ENCODE results near the gene SUDS3. TPM values are rescaled to one million over a fixed set of nuclear protein-coding genes. Genes with fewer than 3 reads are reported as not detected.

Gene SUDS3
- total and polyA plus RNA-seq, 10 of the 15 experiments (the other 5 are each of a cell fraction or from before 2014, with no cell fraction given), result 5.2 to 42.8 (median 21.7) TPM

DNA sequence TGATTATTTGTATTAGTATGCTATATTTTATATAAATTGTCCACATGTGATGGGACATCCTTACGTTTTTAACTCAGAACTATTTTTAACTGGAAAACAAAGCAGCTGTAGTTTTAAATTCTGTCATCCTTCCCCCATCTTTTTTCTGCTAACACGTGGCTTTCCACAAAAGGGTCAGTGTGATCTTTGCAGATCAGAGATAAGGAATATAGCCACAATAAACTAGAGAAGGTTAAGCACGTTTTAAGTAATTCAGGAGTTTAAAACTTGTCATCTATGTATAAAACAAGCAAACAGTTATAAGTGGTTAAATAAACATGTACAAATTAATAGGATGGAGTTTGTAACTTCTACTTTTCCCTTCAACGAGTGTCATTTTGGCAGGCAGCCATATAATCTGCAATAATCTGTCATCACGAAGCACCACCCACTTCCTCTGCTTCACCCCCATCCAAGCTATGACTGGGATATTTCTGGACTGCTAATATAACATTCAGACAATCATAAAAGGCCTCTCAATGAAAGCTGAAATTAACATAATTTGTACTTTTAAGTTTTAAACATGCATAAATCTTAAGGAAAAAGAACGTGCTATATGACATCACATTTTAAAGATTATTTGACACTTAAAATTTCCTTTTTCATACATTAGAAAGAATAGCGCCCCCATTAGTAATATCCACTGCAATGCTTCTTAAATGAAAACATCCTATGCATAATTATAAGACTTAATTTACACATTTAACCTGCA is 18.9 kb upstream of the SUDS3 start (continued):
- TF ChIP-seq, protein P1, sequence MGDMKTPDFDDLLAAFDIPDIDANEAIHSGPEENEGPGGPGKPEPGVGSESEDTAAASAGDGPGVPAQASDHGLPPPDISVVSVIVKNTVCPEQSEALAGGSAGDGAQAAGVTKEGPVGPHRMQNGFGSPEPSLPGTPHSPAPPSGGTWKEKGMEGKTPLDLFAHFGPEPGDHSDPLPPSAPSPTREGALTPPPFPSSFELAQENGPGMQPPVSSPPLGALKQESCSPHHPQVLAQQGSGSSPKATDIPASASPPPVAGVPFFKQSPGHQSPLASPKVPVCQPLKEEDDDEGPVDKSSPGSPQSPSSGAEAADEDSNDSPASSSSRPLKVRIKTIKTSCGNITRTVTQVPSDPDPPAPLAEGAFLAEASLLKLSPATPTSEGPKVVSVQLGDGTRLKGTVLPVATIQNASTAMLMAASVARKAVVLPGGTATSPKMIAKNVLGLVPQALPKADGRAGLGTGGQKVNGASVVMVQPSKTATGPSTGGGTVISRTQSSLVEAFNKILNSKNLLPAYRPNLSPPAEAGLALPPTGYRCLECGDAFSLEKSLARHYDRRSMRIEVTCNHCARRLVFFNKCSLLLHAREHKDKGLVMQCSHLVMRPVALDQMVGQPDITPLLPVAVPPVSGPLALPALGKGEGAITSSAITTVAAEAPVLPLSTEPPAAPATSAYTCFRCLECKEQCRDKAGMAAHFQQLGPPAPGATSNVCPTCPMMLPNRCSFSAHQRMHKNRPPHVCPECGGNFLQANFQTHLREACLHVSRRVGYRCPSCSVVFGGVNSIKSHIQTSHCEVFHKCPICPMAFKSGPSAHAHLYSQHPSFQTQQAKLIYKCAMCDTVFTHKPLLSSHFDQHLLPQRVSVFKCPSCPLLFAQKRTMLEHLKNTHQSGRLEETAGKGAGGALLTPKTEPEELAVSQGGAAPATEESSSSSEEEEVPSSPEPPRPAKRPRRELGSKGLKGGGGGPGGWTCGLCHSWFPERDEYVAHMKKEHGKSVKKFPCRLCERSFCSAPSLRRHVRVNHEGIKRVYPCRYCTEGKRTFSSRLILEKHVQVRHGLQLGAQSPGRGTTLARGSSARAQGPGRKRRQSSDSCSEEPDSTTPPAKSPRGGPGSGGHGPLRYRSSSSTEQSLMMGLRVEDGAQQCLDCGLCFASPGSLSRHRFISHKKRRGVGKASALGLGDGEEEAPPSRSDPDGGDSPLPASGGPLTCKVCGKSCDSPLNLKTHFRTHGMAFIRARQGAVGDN (IDR thresholded peaks at IDR 0.05), result peak; percentile 56; the same call in 1 of the 2 replicates
- TF ChIP-seq GATAD2B (conservative IDR thresholded peaks at IDR 0.05; ENCODE audit: low read depth), result no peak
- TF ChIP-seq, protein P2, sequence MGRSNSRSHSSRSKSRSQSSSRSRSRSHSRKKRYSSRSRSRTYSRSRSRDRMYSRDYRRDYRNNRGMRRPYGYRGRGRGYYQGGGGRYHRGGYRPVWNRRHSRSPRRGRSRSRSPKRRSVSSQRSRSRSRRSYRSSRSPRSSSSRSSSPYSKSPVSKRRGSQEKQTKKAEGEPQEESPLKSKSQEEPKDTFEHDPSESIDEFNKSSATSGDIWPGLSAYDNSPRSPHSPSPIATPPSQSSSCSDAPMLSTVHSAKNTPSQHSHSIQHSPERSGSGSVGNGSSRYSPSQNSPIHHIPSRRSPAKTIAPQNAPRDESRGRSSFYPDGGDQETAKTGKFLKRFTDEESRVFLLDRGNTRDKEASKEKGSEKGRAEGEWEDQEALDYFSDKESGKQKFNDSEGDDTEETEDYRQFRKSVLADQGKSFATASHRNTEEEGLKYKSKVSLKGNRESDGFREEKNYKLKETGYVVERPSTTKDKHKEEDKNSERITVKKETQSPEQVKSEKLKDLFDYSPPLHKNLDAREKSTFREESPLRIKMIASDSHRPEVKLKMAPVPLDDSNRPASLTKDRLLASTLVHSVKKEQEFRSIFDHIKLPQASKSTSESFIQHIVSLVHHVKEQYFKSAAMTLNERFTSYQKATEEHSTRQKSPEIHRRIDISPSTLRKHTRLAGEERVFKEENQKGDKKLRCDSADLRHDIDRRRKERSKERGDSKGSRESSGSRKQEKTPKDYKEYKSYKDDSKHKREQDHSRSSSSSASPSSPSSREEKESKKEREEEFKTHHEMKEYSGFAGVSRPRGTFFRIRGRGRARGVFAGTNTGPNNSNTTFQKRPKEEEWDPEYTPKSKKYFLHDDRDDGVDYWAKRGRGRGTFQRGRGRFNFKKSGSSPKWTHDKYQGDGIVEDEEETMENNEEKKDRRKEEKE (IDR thresholded peaks at IDR 0.05), result no peak
- no peak for TF ChIP-seq NFYA (IDR thresholded peaks at IDR 0.05; ENCODE audit: borderline replicate concordance, low read depth, low read length)
- TF ChIP-seq POLR2AphosphoS2 (IDR thresholded peaks at IDR 0.05; ENCODE audit: low read depth, low read length), result no peak
- 0 out of 2 replicates have a peak, but pooled peaks have one; percentile 21 for TF ChIP-seq MTA2 (IDR thresholded peaks at IDR 0.05; ENCODE audit: low read depth)
- TF ChIP-seq, protein P3, sequence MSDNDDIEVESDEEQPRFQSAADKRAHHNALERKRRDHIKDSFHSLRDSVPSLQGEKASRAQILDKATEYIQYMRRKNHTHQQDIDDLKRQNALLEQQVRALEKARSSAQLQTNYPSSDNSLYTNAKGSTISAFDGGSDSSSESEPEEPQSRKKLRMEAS (IDR thresholded peaks at IDR 0.05; ENCODE audit: low read depth, low read length), result peak; percentile 84; the same call in 1 of the 2 replicates
- TF ChIP-seq EED (IDR thresholded peaks at IDR 0.05; ENCODE audit: low read depth), result no peak
- TF ChIP-seq, protein P4, sequence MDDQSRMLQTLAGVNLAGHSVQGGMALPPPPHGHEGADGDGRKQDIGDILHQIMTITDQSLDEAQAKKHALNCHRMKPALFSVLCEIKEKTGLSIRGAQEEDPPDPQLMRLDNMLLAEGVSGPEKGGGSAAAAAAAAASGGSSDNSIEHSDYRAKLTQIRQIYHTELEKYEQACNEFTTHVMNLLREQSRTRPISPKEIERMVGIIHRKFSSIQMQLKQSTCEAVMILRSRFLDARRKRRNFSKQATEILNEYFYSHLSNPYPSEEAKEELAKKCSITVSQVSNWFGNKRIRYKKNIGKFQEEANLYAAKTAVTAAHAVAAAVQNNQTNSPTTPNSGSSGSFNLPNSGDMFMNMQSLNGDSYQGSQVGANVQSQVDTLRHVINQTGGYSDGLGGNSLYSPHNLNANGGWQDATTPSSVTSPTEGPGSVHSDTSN (IDR thresholded peaks at IDR 0.05; ENCODE audit: insufficient replicate concordance, low read depth, low read length), result no peak
- TF ChIP-seq SMAD1 (IDR thresholded peaks at IDR 0.05; ENCODE audit: low read depth, partially characterized antibody), result peak; percentile 98
- no peak for TF ChIP-seq ASH2L (IDR thresholded peaks at IDR 0.05; ENCODE audit: borderline replicate concordance, low read depth)
- TF ChIP-seq EP300 (IDR thresholded peaks at IDR 0.05; ENCODE audit: borderline replicate concordance in 1 of 2, control insufficient read depth in 1 of 2, low read depth in 2 of 2, low read length in 2 of 2), result no peak
- TF ChIP-seq, protein P5, sequence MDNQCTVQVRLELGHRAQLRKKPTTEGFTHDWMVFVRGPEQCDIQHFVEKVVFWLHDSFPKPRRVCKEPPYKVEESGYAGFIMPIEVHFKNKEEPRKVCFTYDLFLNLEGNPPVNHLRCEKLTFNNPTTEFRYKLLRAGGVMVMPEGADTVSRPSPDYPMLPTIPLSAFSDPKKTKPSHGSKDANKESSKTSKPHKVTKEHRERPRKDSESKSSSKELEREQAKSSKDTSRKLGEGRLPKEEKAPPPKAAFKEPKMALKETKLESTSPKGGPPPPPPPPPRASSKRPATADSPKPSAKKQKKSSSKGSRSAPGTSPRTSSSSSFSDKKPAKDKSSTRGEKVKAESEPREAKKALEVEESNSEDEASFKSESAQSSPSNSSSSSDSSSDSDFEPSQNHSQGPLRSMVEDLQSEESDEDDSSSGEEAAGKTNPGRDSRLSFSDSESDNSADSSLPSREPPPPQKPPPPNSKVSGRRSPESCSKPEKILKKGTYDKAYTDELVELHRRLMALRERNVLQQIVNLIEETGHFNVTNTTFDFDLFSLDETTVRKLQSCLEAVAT (IDR thresholded peaks at IDR 0.05), result no peak
- 0 out of 3 replicates have a peak, but pooled peaks have one; percentile 6 for TF ChIP-seq POU2F2 (IDR thresholded peaks at IDR 0.05; ENCODE audit: borderline replicate concordance, low read depth, low read length)
- TF ChIP-seq TCF12 (IDR thresholded peaks at IDR 0.05; ENCODE audit: low read depth, low read length), result no peak
- TF ChIP-seq ZNF217 (IDR thresholded peaks at IDR 0.05), result peak; percentile 58; the same call in 1 of the 2 replicates
